Astrocyte (in vitro differentiated cells and primary cell): Measurements from ENCODE around the gene TRAK1. TPM values are rescaled to one million over a fixed set of nuclear protein-coding genes. Genes with fewer than 3 reads are reported as not detected.

Experiments used
- DNase-seq: peaks from one replicate; pipeline ENCODE4 v3.0.0-alpha.2; 2010; ENCODE audit warnings: low read depth
- FAIRE-seq: peaks from 2 replicates; lab custom pipeline; 2011; peaks lifted over from hg19 to GRCh38; lab: Jason Lieb, UNC
- H2AFZ ChIP-seq: 2 replicates; pipeline ENCODE4 v1.6.0; 2012; ENCODE audit warnings: low read depth, low read length, inconsistent platforms
- H3K27ac ChIP-seq: 2 replicates; pipeline ENCODE4 v1.5.1; 2011; ENCODE audit warnings: low read depth, low read length, inconsistent platforms
- H3K27me3 ChIP-seq: 2 replicates; pipeline ENCODE4 v1.6.0; 2011; ENCODE audit warnings: low read length, inconsistent platforms; ENCODE audit not compliant: insufficient read depth
- H3K36me3 ChIP-seq: 2 replicates; pipeline ENCODE4 v1.5.1; 2011; ENCODE audit warnings: low read length, inconsistent platforms; ENCODE audit not compliant: insufficient read depth
- H3K4me1 ChIP-seq: 2 replicates; pipeline ENCODE4 v1.5.1; 2011; ENCODE audit warnings: low read length, inconsistent platforms; ENCODE audit not compliant: insufficient read depth
- H3K4me2 ChIP-seq: 2 replicates; pipeline ENCODE4 v1.6.0; 2012; ENCODE audit warnings: low read length, inconsistent platforms
- H3K4me3 ChIP-seq: 2 replicates; pipeline ENCODE4 v1.5.1; 2011; ENCODE audit warnings: low read depth, mild to moderate bottlenecking, low read length, inconsistent platforms; ENCODE audit not compliant: insufficient read depth
- H3K79me2 ChIP-seq: 2 replicates; pipeline ENCODE4 v1.6.0; 2012; ENCODE audit warnings: mild to moderate bottlenecking, low read length, inconsistent platforms; ENCODE audit not compliant: insufficient read depth
- H3K9ac ChIP-seq: 2 replicates; pipeline ENCODE4 v1.6.0; 2012; ENCODE audit warnings: mild to moderate bottlenecking, low read length, inconsistent platforms
- H3K9me3 ChIP-seq: 2 replicates; pipeline ENCODE4 v1.5.1; 2012; ENCODE audit warnings: low read depth, mild to moderate bottlenecking, low read length, inconsistent platforms; ENCODE audit not compliant: insufficient read depth
- H4K20me1 ChIP-seq: 2 replicates; pipeline ENCODE4 v1.6.0; 2012; ENCODE audit warnings: low read length, inconsistent platforms; ENCODE audit not compliant: insufficient read depth
- H3K27ac Mint-ChIP-seq: one replicate; pipeline ENCODE4 v1.8.0; 2021; ENCODE audit warnings: mild to moderate bottlenecking, mixed read lengths; ENCODE audit not compliant: unreplicated experiment
- H3K27me3 Mint-ChIP-seq: one replicate; pipeline ENCODE4 v1.8.0; 2021; ENCODE audit warnings: low read depth, mixed read lengths; ENCODE audit not compliant: unreplicated experiment
- H3K36me3 Mint-ChIP-seq: one replicate; pipeline ENCODE4 v1.8.0; 2021; ENCODE audit warnings: low read depth, mixed read lengths; ENCODE audit not compliant: unreplicated experiment
- H3K4me1 Mint-ChIP-seq: one replicate; pipeline ENCODE4 v1.8.0; 2021; ENCODE audit warnings: low read depth, mixed read lengths; ENCODE audit not compliant: unreplicated experiment
- H3K4me3 Mint-ChIP-seq: one replicate; pipeline ENCODE4 v1.8.0; 2021; ENCODE audit warnings: mild to moderate bottlenecking, moderate library complexity, mixed read lengths; ENCODE audit not compliant: unreplicated experiment
- H3K9me3 Mint-ChIP-seq: one replicate; pipeline ENCODE4 v1.8.0; 2021; ENCODE audit warnings: mild to moderate bottlenecking, mixed read lengths; ENCODE audit not compliant: unreplicated experiment
- EZH2 ChIP-seq: IDR thresholded peaks from 2 replicates; pipeline ENCODE4 v1.6.1; 2012; ENCODE audit warnings: mild to moderate bottlenecking, low read length, inconsistent platforms; ENCODE audit not compliant: insufficient read depth
- total RNA-seq: library from RNA; stranded (reverse); gene quantifications from 2 replicates; pipeline ENCODE4 v1.2.1, GENCODE V29; 2021
- TF ChIP-seq, protein P1 (sequence below): IDR thresholded peaks from 2 replicates; pipeline ENCODE4 v1.5.1; 2011; ENCODE audit warnings: low read depth, mild to moderate bottlenecking, inconsistent platforms, low read length, moderate library complexity; ENCODE audit not compliant: insufficient read depth

Gene TRAK1
- total RNA-seq, 1 donor from 2014 or later, result 56.2 TPM

DNA sequence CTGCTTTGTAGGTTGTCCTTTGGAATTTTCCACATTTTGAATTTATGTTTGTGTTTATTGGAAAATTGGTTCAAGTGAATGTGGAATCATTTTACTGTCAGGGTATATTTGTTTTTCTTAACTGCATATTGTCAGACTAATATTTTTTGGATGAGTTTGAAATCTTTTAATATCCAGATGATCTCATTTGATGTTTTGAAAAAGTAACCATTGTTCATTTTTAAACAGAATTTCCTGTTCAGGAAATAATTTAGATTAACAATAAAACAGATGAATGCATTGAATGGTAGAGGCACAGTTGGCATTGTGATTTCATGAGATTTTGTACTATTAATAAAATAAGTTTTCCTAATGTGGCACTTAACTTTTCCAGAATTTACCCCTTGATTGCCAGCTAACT lies 15.5 kb downstream of the TRAK1 start:
- no peak for FAIRE-seq
- H3K4me1 ChIP-seq, result peaks cover under 1% of the 10 kb centered on the region
- TF ChIP-seq, protein P1, sequence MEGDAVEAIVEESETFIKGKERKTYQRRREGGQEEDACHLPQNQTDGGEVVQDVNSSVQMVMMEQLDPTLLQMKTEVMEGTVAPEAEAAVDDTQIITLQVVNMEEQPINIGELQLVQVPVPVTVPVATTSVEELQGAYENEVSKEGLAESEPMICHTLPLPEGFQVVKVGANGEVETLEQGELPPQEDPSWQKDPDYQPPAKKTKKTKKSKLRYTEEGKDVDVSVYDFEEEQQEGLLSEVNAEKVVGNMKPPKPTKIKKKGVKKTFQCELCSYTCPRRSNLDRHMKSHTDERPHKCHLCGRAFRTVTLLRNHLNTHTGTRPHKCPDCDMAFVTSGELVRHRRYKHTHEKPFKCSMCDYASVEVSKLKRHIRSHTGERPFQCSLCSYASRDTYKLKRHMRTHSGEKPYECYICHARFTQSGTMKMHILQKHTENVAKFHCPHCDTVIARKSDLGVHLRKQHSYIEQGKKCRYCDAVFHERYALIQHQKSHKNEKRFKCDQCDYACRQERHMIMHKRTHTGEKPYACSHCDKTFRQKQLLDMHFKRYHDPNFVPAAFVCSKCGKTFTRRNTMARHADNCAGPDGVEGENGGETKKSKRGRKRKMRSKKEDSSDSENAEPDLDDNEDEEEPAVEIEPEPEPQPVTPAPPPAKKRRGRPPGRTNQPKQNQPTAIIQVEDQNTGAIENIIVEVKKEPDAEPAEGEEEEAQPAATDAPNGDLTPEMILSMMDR, result no peak
- no peak for TF ChIP-seq EZH2

DNA sequence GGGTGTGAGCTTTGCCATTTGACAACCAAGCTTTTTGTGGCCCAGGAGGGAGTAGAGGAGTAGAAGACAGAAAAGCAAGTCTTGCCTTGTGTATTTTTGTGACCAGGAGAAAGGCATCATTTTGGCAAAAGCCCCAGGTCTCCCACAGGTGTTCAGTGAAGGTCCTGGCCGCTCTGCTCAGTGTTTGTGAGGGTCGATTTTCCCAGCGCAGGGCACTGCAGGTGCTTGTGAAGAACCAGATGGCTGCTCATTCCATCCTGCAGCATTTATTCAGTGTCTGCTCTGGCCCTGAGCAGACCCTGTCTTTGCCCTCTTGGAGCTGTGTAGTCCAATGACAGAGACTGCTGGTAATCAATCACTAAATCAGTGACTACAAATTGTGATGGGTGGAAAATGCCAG lies 19.5 kb downstream of the TRAK1 start:
- H3K4me3 ChIP-seq, result no peak overlapping the region
- H4K20me1 ChIP-seq, result peaks cover 14% of the 10 kb centered on the region
- peaks cover under 1% of the 10 kb centered on the region for H3K9me3 Mint-ChIP-seq
- no peak overlapping the region for H3K4me3 Mint-ChIP-seq
- peaks cover 7% of the 10 kb centered on the region for H3K4me1 Mint-ChIP-seq
- H3K4me1 ChIP-seq, result no peaks in the 10 kb centered on the region
- no peak overlapping the region for H2AFZ ChIP-seq
- H3K36me3 ChIP-seq, result no peaks in the 10 kb centered on the region
- H3K36me3 Mint-ChIP-seq, result peaks cover 12% of the 10 kb centered on the region
- H3K27me3 ChIP-seq, result no peaks in the 10 kb centered on the region
- H3K9me3 ChIP-seq, result no peaks in the 10 kb centered on the region
- no peak overlapping the region for H3K27ac Mint-ChIP-seq
- H3K79me2 ChIP-seq, result peaks cover under 1% of the 10 kb centered on the region
- FAIRE-seq, result no peak
- TF ChIP-seq, protein P1, result no peak
- TF ChIP-seq EZH2, result no peak
- no peak overlapping the region for H3K9ac ChIP-seq
- no peak for DNase-seq
- no peaks in the 10 kb centered on the region for H3K27me3 Mint-ChIP-seq
- no peak overlapping the region for H3K4me2 ChIP-seq
- H3K27ac ChIP-seq, result no peak overlapping the region

More for the DNA sequence above, 15.5 kb downstream of the TRAK1 start:
- Histone ChIP-seq H3K27ac (no peak overlapping the region), H3K9me3 (no peaks in the 10 kb centered on the region), H3K9ac (no peak overlapping the region), H3K4me3 (no peak overlapping the region), H2AFZ (no peak overlapping the region), H4K20me1 (peaks cover 8% of the 10 kb centered on the region), H3K36me3 (no peaks in the 10 kb centered on the region), H3K79me2 (no peaks in the 10 kb centered on the region), H3K27me3 (no peaks in the 10 kb centered on the region), H3K4me2 (no peak overlapping the region)
- no peaks in the 10 kb centered on the region for H3K27me3 Mint-ChIP-seq
- peaks cover 30% of the 10 kb centered on the region for H3K36me3 Mint-ChIP-seq
- no peak overlapping the region for H3K4me3 Mint-ChIP-seq
- peaks cover 12% of the 10 kb centered on the region for H3K4me1 Mint-ChIP-seq
- no peak for DNase-seq
- peaks cover 5% of the 10 kb centered on the region for H3K9me3 Mint-ChIP-seq
- no peak overlapping the region for H3K27ac Mint-ChIP-seq

DNA sequence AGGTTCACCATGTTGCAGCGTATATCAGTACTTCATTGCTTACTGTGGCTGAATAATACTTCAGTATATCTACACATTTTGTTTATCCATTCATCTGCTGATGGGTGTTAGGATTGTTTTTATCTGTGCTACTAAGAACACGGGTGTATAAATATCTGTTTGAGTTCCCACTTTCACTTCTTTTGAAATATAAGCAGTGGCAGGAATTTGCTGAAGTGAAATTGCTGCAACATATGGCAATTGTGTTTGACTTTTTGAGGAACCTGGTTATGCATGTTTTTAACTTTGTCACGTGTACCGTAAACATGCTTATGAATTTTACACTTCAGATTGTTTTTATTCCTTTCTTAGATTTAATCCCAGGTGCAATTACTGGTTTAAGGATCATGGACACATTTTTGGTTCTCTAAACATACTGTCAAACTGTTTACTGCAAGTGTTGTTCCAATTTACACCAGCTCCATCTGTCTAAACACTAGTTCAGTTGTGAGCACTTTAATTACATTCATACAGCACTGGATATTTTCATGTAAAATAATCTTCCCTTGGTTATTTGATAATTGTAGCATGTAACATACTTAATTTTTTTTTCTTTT lies 23.1 kb downstream of the TRAK1 start:
- Mint-ChIP-seq H3K27me3 (no peaks in the 10 kb centered on the region), H3K4me3 (no peak overlapping the region), H3K36me3 (peaks cover 7% of the 10 kb centered on the region), H3K4me1 (peaks cover 36% of the 10 kb centered on the region), H3K9me3 (no peaks in the 10 kb centered on the region), H3K27ac (no peak overlapping the region)
- no peak overlapping the region for H3K4me2 ChIP-seq
- H2AFZ ChIP-seq, result no peak overlapping the region
- peaks cover 19% of the 10 kb centered on the region for H3K4me1 ChIP-seq
- no peak overlapping the region for H3K4me3 ChIP-seq
- no peak for DNase-seq
- no peaks in the 10 kb centered on the region for H3K9me3 ChIP-seq
- H3K79me2 ChIP-seq, result peaks cover 3% of the 10 kb centered on the region
- peaks cover 45% of the 10 kb centered on the region for H4K20me1 ChIP-seq
- no peak overlapping the region for H3K9ac ChIP-seq
- no peaks in the 10 kb centered on the region for H3K36me3 ChIP-seq
- no peaks in the 10 kb centered on the region for H3K27me3 ChIP-seq
- TF ChIP-seq, protein P1, result no peak
- TF ChIP-seq EZH2, result no peak
- no peak overlapping the region for H3K27ac ChIP-seq
- FAIRE-seq, result no peak
